ENCODE results near the gene RNF14. TPM values are rescaled to one million over a fixed set of nuclear protein-coding genes. Genes with fewer than 3 reads are reported as not detected.

The RNF14 gene
- total and polyA plus RNA-seq, 10 of the 15 experiments (the other 5 are each of a cell fraction or from before 2014, with no cell fraction given): 13.2 to 41.8 (median 28.3) TPM

DNA sequence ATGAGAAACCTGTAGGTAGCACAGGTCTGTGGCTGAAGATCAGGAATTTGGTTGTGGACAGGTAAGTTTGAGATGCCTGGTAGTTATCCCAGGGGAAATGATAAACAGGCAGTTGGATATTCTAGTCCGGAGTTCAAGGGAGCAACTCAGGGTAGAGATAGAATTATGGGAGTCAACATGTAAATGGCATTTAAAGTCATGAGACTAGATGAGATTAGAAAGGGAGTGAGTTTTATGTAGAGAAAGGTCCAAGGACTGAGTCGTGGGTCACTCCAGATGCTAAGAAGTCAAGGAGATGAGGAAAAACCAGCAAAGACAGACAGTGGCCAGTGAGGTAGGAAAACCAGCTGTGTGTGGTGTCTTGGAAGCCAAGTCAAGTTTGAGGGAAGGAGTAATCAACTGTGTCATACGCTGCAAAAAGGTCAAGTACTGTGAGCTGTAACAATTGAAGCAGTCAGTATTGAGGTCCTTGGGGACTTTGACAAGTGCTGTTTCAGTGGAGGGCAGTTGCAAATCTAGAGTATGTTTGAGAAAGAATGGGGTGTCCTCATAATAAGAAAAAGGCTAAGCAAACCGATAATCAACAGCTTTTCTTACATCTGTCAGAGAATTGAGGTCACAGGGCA lies 25.7 kb downstream of the RNF14 start (continued):
- TF ChIP-seq, protein P1, sequence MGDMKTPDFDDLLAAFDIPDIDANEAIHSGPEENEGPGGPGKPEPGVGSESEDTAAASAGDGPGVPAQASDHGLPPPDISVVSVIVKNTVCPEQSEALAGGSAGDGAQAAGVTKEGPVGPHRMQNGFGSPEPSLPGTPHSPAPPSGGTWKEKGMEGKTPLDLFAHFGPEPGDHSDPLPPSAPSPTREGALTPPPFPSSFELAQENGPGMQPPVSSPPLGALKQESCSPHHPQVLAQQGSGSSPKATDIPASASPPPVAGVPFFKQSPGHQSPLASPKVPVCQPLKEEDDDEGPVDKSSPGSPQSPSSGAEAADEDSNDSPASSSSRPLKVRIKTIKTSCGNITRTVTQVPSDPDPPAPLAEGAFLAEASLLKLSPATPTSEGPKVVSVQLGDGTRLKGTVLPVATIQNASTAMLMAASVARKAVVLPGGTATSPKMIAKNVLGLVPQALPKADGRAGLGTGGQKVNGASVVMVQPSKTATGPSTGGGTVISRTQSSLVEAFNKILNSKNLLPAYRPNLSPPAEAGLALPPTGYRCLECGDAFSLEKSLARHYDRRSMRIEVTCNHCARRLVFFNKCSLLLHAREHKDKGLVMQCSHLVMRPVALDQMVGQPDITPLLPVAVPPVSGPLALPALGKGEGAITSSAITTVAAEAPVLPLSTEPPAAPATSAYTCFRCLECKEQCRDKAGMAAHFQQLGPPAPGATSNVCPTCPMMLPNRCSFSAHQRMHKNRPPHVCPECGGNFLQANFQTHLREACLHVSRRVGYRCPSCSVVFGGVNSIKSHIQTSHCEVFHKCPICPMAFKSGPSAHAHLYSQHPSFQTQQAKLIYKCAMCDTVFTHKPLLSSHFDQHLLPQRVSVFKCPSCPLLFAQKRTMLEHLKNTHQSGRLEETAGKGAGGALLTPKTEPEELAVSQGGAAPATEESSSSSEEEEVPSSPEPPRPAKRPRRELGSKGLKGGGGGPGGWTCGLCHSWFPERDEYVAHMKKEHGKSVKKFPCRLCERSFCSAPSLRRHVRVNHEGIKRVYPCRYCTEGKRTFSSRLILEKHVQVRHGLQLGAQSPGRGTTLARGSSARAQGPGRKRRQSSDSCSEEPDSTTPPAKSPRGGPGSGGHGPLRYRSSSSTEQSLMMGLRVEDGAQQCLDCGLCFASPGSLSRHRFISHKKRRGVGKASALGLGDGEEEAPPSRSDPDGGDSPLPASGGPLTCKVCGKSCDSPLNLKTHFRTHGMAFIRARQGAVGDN (IDR thresholded peaks at IDR 0.05): no peak
- TF ChIP-seq E2F8 (IDR thresholded peaks at IDR 0.05; ENCODE audit: low read depth, partially characterized antibody): no peak
- no peak for TF ChIP-seq RUNX3 (IDR thresholded peaks at IDR 0.05; ENCODE audit: low read length)
- no peak for TF ChIP-seq TCF7 (IDR thresholded peaks at IDR 0.05; ENCODE audit: borderline replicate concordance)
- no peak for TF ChIP-seq JUNB (IDR thresholded peaks at IDR 0.05)
- no peak for TF ChIP-seq TCF3 (IDR thresholded peaks at IDR 0.05; ENCODE audit: borderline replicate concordance, insufficient read depth, low read depth, low read length)
